PC-9 (cell line): Measurements from ENCODE around the gene SNX27. TPM values are rescaled to one million over a fixed set of nuclear protein-coding genes. Genes with fewer than 3 reads are reported as not detected.

Source experiments
- BruUV-seq: library from RNA; stranded (reverse); fragments of 400-500 nt; replicated peaks from 2 replicates; lab custom pipeline; 2021; lab: Mats Ljungman, UMichigan
- CTCF ChIA-PET: fragments of 300-600 bp; sonication (Branson Sonifier 250); formaldehyde crosslinking; loops from one replicate; lab custom pipeline; 2022; ENCODE audit warnings: antibody characterized with exemption; lab: Charles Lee
- POLR2A ChIA-PET: fragments of 300-600 bp; sonication (Branson Sonifier 250); formaldehyde crosslinking; loops from one replicate; lab custom pipeline; 2022; ENCODE audit warnings: antibody characterized with exemption; ENCODE audit not compliant: unreplicated experiment; lab: Charles Lee
- DNase-seq, 2 experiments: peaks; one replicate each; pipeline versions ENCODE4 v3.0.0 to v3.0.0-alpha.2; 2015 to 2022; ENCODE audit warnings: mixed read lengths in 1 of 2
- H2AFZ ChIP-seq: fragments of 200-600 bp; sonication (generic); 2 replicates; pipeline ENCODE4 v1.8.1; 2017; ENCODE audit warnings: antibody characterized with exemption
- H3F3A ChIP-seq: fragments of 200-600 bp; sonication (generic); 2 replicates; pipeline ENCODE4 v1.8.1; 2017; ENCODE audit warnings: antibody characterized with exemption, mild to moderate bottlenecking, low read depth; ENCODE audit not compliant: insufficient read depth
- H3K27ac ChIP-seq: fragments of 200-600 bp; sonication (generic); 2 replicates; pipeline ENCODE4 v1.6.1; 2016; ENCODE audit warnings: mixed run types
- H3K27me3 ChIP-seq: fragments of 200-600 bp; sonication (generic); 2 replicates; pipeline ENCODE4 v1.6.1; 2016; ENCODE audit warnings: low read depth, mixed run types; ENCODE audit not compliant: insufficient read depth
- H3K36me3 ChIP-seq: fragments of 200-600 bp; sonication (generic); 2 replicates; pipeline ENCODE4 v1.6.1; 2016; ENCODE audit warnings: low read depth, mixed run types
- H3K4me1 ChIP-seq: fragments of 200-600 bp; sonication (generic); replicated peaks from 2 replicates; pipeline ENCODE4 v1.6.1; 2016; ENCODE audit warnings: mixed run types; ENCODE audit not compliant: insufficient read depth
- H3K4me2 ChIP-seq: fragments of 200-600 bp; sonication (generic); 2 replicates; pipeline ENCODE4 v1.6.1; 2017; ENCODE audit warnings: mixed run types
- H3K4me3 ChIP-seq: fragments of 200-600 bp; sonication (generic); 2 replicates; pipeline ENCODE4 v1.6.1; 2016; ENCODE audit warnings: mixed run types
- H3K79me2 ChIP-seq: fragments of 200-600 bp; sonication (generic); 2 replicates; pipeline ENCODE4 v1.6.1; 2017; ENCODE audit warnings: low read depth, mixed run types
- H3K9me2 ChIP-seq: fragments of 200-600 bp; sonication (generic); 2 replicates; pipeline ENCODE4 v1.8.1; 2017; ENCODE audit warnings: mild to moderate bottlenecking; ENCODE audit not compliant: insufficient read depth
- H3K9me3 ChIP-seq: fragments of 200-600 bp; sonication (generic); 2 replicates; pipeline ENCODE4 v1.8.1; 2016; ENCODE audit warnings: low read depth; ENCODE audit not compliant: insufficient read depth
- H4K20me1 ChIP-seq: fragments of 200-600 bp; sonication (generic); 2 replicates; pipeline ENCODE4 v1.8.1; 2017; ENCODE audit not compliant: insufficient read depth
- EZH2 ChIP-seq: fragments of 200-600 bp; sonication (generic); IDR thresholded peaks from 2 replicates; pipeline ENCODE4 v1.8.0; 2017; ENCODE audit warnings: antibody characterized with exemption, low read depth
- intact Hi-C: fragments of 100-400 bp; cut with micrococcal nuclease; formaldehyde crosslinking; loops from one replicate; pipeline ENCODE4 v1.10.0; 2022; ENCODE audit not compliant: unreplicated experiment
- total RNA-seq: library from RNA; stranded (reverse); gene quantifications from 2 replicates; pipeline ENCODE4 v1.2.3, GENCODE V29; 2021
- TF ChIP-seq, protein P1 (sequence below): fragments of 200-600 bp; sonication (generic); conservative IDR thresholded peaks from 2 replicates; pipeline ENCODE4 v1.6.1; 2017; ENCODE audit warnings: mixed run types, antibody characterized with exemption, mild to moderate bottlenecking, moderate library complexity

The SNX27 gene
- total RNA-seq, 1 experiment from 2014 or later: 40.1 TPM

GRCh38 chr1:151604291-151604690 is 7.6 kb upstream of the SNX27 start:
- Histone ChIP-seq H3K36me3 (no peaks in the 10 kb centered on the region), H4K20me1 (no peaks in the 10 kb centered on the region), H2AFZ (no peak overlapping the region), H3K4me2 (no peak overlapping the region), H3K27ac (no peak overlapping the region), H3F3A (peaks cover 16% of the 10 kb centered on the region), H3K79me2 (no peaks in the 10 kb centered on the region), H3K9me2 (no peaks in the 10 kb centered on the region), H3K9me3 (no peaks in the 10 kb centered on the region), H3K4me1 (peaks cover 35% of the 10 kb centered on the region), H3K4me3 (no peak overlapping the region), H3K27me3 (no peaks in the 10 kb centered on the region)
- intact Hi-C loops: no loop called here
- no peak for TF ChIP-seq EZH2
- TF ChIP-seq, protein P1, sequence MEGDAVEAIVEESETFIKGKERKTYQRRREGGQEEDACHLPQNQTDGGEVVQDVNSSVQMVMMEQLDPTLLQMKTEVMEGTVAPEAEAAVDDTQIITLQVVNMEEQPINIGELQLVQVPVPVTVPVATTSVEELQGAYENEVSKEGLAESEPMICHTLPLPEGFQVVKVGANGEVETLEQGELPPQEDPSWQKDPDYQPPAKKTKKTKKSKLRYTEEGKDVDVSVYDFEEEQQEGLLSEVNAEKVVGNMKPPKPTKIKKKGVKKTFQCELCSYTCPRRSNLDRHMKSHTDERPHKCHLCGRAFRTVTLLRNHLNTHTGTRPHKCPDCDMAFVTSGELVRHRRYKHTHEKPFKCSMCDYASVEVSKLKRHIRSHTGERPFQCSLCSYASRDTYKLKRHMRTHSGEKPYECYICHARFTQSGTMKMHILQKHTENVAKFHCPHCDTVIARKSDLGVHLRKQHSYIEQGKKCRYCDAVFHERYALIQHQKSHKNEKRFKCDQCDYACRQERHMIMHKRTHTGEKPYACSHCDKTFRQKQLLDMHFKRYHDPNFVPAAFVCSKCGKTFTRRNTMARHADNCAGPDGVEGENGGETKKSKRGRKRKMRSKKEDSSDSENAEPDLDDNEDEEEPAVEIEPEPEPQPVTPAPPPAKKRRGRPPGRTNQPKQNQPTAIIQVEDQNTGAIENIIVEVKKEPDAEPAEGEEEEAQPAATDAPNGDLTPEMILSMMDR: no peak
- BruUV-seq: no TSS peak
- no peak for DNase-seq
- ChIA-PET CTCF (interaction anchor here (0.5 kb wide), 1 partner anchor 92 kb away, joined by 14 read pairs; no protein-coding TSS in a partner anchor), POLR2A (interaction anchor here (0.6 kb wide), 1 partner anchor 332 kb away, joined by 4 read pairs; no protein-coding TSS in a partner anchor)

DNA sequence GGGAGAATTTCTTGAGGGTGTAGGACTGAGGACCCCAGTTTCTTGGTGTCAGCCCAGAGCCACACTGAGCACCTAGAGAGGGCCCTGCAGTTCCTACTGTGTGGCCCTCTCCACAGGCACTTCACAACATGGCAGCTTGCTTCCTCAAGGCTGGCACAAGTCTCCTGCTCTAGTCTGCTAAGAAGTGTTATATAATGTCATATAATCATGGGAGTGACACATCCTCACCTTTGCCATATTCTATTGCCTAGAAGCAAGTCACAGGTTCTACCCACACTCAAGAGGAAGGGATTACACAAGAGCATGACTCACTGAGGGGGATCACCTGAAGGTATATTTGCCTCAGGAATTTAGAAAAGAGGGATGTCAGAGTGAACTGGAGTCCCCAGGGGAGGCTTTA is 5.5 kb upstream of the SNX27 start:
- POLR2A ChIA-PET: interaction anchor here (0.6 kb wide), 1 partner anchor 48 kb away, joined by 3 read pairs; no protein-coding TSS in a partner anchor

GRCh38 chr1:151606857-151607256 is 5.0 kb upstream of the SNX27 start:
- intact Hi-C loops: loop anchor here (5.0 kb wide), 1 partner anchor 75 kb away; no protein-coding TSS in a partner anchor
- Histone ChIP-seq H3K79me2 (no peaks in the 10 kb centered on the region), H3K9me2 (no peaks in the 10 kb centered on the region), H3K36me3 (no peaks in the 10 kb centered on the region), H2AFZ (no peak overlapping the region), H3K4me3 (no peak overlapping the region), H3K4me2 (peak overlapping the region; percentile 55), H3K27ac (peak overlapping the region; percentile 82), H3F3A (peaks cover 29% of the 10 kb centered on the region), H4K20me1 (no peaks in the 10 kb centered on the region), H3K9me3 (no peaks in the 10 kb centered on the region), H3K27me3 (no peaks in the 10 kb centered on the region), H3K4me1 (peaks cover 52% of the 10 kb centered on the region)
- ChIA-PET CTCF (no interaction called here), POLR2A (no interaction called here)
- no peak for TF ChIP-seq EZH2
- TF ChIP-seq, protein P1: no peak
- no TSS peak for BruUV-seq
- DNase-seq: no peak

More for the DNA sequence above, 5.5 kb upstream of the SNX27 start:
- peak overlapping the region; percentile 82 for H3K27ac ChIP-seq
- H2AFZ ChIP-seq: no peak overlapping the region
- H3K4me2 ChIP-seq: peak overlapping the region; percentile 60
- no peaks in the 10 kb centered on the region for H3K79me2 ChIP-seq
- no peak for TF ChIP-seq EZH2
- TF ChIP-seq, protein P1: no peak
- peaks cover 49% of the 10 kb centered on the region for H3K4me1 ChIP-seq
- DNase-seq: peak; percentile 63 to 99
- no peaks in the 10 kb centered on the region for H4K20me1 ChIP-seq
- H3K36me3 ChIP-seq: no peaks in the 10 kb centered on the region
- no peaks in the 10 kb centered on the region for H3K9me3 ChIP-seq
- H3K27me3 ChIP-seq: no peaks in the 10 kb centered on the region
- H3K4me3 ChIP-seq: no peak overlapping the region
- no peaks in the 10 kb centered on the region for H3K9me2 ChIP-seq
- CTCF ChIA-PET: no interaction called here
- intact Hi-C loops: loop anchor here (5.0 kb wide), 1 partner anchor 76 kb away; no protein-coding TSS in a partner anchor
- no TSS peak for BruUV-seq
- H3F3A ChIP-seq: peaks cover 25% of the 10 kb centered on the region
